Raji (cell line): ENCODE results near the gene TMPRSS11E.

Experiments
- POLR2A ChIP-seq: IDR thresholded peaks from 2 replicates; pipeline ENCODE4 v1.6.1; 2011; ENCODE audit warnings: low read depth, low read length, control low read depth; ENCODE audit not compliant: insufficient read depth

The TMPRSS11E gene

GRCh38 chr4:68536375-68536774 is 89.1 kb downstream of the TMPRSS11E start:
- no peak for TF ChIP-seq POLR2A
